HG03575 (cell line): Measurements from ENCODE around the gene ZNF217.
"Not testable (repeated sequence)": the region's sequence is repeated elsewhere in the genome, so short reads cannot be mapped to it uniquely, and the experiment has no call there.

Experiments used
- ATAC-seq: cut with Tn5 transposase; IDR thresholded peaks from one replicate; pipeline ENCODE4 v1.9.1; 2021; ENCODE audit not compliant: unreplicated experiment, insufficient number of reproducible peaks, low FRiP score; ENCODE audit errors: extremely low read depth

Gene ZNF217

DNA sequence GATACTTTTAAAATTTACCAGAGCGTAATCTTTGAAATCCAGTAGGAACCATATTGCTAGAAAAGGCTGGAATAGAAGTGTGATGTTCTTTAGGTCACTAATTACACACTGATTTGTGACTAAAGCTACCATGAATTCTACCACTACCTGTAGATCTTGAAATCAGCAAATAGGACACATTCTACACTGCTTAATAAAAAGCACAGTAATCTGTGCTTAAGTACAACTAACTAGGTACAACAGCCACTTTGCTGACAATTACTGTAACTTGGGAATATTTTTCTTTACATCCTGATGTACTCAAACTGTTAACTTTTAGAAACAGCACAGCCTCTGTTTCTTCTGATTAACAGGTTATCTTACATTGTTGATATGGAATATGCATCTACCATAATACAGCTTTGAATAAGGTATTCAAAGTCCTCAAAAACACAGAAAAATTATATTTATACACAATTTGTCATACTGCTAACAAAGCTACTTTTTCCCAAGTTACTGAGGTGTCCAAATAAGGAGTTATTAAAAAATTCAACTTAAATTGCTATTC is 6.4 kb downstream of the ZNF217 start:
- ATAC-seq = not testable (repeated sequence)

DNA sequence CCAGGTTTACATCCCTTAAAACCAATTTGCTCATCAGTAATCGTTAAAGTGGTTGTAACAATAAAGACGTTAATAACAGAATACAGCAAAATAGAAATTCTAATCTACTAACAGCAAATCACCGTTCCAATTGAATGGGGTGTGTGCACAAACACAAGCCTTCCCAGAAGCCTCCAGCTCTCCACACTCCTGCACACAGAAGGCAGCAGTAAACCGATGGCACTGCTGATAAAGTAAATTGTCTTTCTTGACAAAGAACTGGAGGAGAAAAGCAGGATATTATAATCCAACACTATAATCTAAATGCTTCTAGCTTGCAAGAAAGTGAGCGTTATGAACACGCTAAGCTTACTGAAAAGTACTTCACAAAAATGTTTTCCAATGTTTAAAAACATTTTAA is 7.0 kb downstream of the ZNF217 start:
- ATAC-seq = no peak

DNA sequence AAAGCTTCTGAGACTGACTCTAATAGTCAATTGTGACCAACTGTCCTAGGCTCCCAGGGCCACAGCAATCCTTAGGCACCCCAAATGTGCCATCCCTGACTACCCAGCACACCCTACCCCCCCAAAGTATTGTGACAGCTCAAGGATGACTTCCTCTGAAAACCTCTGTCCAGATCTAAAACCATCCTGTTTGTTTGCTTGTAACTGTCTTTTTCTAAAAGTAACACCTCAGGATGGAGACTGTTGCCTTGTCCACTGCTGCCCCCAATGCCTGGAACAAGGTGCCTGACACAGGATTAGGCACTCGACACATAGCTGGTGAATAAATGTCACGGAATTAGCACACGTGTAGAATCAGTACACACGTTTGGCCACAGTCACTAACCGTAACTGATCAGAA is 7.7 kb downstream of the ZNF217 start:
- ATAC-seq = not testable (repeated sequence)

DNA sequence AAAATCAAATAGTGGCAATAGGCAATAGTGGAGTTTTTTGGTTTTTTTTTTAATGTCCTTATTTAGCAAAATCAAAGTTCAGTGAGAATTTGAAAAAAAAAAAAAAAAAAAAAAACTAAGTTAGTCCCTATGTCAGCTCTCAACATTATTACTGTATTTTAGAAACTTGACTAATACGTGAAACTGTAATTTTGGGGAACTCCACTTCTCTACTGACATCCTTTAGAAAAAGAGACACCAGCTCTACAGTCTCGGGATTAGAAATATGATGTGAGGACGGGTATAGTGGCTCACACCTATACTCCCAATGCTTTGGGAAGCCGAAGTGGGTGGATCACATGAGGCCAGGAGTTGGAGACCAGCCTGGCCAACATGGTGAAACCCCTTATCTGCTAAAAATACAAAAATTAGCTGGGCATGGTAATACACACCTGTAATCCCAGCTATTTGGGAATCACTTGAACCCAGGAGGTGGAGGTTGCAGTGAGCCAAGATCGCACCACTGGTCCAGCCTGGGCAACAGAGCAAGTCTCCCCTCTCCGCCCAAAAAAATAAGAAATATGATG is 8.6 kb downstream of the ZNF217 start:
- not testable (repeated sequence) for ATAC-seq

DNA sequence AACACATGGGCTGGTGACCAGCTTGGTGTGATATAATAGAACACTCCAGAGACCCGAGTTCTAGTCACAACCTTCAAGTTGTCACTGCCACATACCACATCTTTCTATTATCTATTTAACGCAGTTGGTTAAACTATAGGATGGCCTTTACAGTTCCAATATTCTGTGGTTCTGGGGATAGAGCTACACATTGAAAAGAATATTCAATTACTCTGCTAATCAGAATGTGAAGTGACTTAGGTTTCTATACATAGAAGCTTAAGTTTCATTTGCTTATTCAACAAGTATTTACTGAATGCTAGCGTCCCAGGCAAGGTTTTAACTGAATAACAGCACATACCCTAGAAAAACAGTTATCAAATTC is 9.1 kb downstream of the ZNF217 start:
- not testable (repeated sequence) for ATAC-seq

DNA sequence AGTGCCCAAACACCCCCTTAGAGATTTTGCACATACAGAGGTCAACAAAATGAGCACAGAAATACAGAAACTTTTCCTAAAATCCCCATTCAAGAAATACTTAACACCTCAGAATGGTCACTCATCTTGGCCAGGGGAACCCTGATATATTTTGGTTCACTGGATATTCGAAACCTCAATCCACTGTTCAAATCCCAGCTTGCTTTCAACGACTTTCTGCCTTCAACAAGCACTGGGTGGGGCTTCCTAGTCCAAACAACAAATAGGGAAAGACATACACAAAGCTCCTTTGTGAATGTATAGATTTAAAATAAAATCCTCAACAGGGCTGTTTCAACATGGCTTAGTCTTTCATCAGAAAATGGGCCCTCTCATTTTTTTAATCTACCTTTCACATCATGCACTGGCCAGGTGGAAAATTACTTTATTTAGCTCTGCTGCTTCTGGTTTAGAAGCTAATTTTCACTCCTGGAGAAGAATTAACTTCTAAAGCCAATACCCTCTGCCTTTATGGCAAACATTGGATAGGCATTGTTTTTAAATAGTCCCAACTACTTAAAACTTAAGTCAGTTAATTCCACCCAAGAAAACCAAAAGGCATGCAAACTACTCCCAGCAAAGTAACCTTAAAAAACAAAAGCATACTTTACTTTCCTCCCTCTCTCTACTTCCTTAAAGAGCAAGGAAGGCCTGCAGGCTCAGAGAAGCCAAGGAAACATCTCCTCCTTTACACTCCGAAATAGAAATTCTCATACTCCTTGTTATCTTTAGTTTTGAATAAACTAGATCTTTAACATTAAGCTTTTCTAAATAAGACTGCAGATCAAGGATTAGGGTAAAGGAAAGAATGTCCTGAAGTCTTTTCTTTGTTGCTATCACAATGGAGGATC is 9.7 kb downstream of the ZNF217 start:
- not testable (repeated sequence) for ATAC-seq

DNA sequence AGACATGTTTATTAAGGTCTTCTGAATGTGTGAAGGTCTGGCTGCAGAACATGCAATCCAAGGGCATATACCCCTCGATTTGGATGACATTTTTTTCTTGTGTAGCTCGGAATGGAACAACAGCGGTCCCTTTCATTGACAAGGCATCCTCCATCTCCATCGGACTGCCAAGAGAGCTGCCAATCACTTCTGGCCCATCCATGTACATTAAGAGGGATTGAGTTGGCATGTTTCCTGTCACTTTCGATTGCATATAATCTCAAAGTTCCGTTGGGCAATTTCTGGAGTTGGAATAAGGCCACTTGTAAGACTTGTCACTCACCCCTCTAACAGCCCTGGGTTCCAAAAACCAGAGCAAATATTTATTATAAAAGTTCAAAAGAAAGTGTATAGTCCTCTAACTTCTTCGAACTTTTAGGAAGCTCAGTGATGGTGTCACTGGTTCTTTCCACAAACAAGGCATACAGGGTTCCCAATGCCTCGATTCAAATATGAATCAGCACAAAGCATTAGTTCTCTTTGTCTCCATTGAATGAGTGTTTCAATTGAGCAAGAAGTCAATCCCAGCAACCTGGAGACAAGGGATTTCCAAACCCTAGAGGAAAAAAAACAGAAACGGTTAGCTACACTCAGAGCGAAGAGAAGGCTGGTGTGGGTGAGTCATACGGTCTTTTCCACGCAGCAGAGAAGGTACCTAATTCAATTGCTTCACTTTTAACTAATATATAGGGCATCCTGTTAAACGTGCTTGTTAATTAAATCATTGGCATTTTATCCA is 10.9 kb downstream of the ZNF217 start:
- ATAC-seq = no peak

DNA sequence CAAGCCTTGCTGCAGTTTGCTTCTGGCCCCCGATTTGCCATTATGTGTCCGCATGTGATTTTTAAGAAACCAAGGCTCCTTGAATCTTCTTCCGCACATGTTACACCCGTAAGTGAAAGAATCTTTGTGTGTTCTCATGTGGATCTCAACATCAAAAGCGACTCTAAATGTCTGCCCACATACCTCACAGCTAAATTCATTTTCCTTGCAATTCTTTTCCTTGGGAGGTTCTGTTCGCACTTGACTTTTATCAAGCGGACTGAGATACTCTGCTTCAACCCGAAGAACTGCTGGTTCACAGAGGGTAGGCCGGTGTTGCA is 11.4 kb downstream of the ZNF217 start:
- no peak for ATAC-seq

DNA sequence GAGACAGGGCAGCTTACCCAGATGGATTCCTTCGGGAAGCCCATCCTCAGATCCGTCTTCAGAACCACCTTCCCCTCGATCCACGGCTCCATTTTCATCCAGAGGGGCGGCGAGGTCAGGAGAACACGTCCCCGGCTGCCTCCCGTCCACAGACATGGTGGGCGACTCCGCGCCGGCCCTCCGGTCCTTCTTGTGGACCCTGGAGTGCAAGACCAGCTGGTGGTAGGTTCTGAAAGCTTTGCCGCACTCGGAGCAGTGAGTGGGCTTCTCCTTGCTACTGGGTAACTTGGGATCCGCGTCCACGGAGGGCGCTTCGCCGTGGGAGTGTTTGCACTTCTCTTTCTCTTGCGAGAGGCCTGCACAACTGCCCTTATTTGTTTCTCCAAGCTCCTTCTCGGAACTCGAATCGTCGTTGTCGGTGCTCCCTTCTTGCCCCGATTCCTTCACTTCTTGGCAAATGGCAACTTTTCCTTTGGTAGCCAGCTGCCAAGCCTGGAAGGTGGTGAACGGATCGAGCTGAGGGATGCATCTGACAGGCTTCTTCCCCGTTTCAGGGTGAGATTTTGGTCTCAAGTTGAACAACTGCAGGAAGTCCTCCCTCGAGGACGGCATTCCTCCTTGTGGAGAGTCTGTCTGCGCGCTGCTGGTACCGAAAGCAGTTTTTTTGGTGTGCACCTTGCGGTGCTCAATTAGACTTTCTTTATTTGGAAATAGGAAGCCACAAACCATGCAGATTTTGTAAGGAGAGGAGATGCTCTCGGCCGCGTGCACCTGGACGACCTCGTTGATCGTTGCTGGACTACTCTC is 12.0 kb downstream of the ZNF217 start:
- ATAC-seq = no peak

DNA sequence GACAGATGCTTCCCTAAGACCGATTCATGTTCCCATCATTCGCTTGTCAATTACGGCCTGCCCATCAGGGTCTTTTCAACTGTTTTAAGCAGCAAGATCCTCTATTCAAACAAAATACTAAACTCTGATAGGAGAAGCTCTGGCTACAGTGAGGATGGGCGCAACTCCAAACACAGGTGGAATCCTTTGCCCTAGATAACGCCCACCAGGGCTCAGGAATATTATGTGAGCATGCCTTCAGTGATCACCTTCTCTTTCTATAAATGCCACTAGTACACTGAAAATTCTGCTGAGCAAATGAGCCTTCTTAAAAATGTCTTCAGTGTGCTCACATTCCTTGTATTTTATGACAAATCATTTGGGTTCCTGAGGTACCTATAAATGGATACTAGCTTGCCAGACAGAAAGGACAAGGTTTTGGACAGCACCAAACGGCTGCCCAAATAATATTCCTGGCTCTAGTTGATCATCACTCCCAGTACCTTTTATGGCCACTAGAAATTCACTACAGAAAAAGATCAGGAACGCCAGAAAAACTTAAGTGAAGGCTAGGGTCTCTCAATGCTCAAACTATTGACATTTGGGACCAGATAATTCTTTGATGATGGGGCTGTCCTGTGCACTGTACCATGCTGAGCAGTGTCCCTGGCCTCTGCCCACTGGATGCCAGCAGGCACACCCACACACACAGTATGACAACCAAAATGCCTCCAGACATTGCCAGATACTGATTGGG is 13.1 kb downstream of the ZNF217 start:
- no peak for ATAC-seq

DNA sequence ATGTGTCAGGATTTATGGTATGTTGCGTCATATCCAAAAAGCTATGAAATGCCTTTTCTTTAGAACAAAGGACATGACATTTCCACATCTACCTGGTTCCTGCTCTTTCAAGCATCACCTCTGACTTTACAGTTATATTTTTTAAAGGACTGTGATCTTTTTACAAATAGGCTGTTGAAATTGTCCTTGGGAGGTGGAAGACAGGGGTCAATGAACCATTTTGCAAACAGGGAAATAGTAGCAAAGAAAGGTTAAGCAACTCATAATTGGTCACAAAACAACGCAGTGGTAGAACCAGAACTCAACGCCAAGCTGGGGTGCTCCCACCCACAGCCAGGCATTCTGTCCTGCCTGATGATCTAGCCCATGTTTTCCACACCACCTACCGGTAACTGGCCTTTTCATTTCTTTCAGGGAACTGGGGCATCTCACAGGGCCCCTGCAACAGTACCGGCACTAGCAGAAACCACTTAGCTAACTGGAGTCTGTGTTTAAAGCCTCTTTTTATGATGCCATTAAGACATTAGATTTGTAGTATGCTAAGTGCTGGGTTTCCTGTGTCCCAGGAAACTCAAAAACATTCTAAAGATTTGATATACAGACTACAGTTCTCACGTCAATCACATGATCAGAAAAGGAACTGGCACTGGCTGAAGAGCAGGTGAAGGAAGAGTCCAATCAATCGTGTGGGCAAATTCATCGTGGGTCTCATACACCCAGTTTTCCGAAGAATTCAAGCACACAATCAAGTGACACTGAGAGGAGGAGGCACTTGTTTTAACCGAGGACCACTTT is 13.9 kb downstream of the ZNF217 start:
- no peak for ATAC-seq

DNA sequence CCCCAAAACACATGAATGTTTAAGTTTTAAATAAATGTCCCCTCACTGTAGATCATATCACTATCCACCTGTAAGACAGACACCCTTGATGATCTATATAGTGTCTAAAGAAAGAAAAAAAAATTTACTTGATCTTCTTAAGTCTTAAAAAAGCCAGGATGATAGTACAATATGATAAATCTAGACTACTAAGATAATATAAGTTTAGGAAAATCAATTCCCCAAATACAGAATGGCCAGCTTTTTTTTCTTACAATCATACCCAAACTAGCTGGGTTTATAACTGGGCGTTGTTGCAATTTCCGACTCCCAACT is 14.4 kb downstream of the ZNF217 start:
- no peak for ATAC-seq

DNA sequence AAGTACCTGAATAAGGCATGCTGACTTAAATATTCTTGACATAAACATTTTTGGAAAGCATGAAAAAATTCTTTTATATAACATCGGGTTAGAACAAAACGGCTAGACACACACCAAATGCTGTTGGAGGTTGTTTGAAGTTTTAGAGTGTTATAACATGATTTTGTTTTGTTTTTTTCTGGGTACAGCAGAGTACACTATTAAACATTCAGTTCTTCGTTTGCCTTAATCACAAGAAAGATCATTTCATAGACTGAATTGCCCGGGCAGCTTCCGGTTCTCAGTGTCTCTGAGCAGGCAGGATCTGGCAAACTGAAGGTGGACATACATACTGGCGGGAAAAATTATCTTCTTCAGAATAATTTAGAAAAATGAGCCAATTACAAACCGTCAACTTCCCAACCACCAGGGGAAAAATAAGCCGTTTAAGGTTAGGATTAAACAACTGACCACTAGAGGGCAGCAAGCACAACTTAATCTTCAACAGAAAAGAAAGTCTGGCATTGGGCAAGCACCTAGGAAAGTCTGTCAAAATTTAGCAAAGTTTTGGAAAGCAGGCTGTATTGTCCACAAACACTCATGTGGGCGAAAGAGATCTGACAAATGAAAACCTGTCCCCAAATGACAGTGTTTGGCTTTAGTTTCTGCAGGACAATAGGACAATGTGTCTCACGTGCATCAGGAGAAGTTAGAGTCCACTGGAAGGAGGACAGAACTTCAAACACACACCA is 15.0 kb downstream of the ZNF217 start:
- ATAC-seq = no peak

DNA sequence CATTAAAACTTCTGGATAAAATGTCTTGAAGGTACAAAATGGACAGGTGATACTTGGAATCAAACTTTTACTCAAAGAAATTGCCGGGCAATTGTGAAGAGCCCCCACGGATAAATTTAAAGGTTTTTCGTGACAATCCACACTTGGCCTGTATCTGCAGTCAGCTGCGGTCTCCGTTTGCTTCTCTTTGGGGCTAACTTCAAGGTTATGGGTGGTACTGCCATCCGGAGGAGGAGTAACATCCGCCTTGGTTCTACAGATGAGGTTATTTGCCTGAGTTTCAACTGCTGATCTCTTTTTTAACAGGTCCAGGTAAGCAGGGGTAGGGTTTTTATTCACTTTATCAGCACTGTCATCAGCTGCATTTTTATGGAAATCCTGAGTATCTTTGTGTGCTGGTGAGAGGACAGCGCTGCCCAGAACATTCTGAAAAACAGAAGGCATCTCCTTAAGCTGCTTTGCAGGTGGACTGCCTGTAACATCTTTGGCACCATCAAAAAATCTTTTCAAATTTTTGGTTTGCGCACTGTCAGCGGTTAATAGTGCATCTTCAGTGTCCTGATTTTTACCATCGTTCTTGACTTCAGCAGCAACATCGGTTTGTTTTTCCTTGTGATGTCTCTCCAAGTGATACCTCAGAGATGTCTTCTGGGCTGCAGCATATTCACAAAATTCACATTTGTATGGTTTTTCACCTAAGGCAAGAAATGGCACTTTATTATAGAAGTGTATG is 16.9 kb downstream of the ZNF217 start:
- no peak for ATAC-seq

DNA sequence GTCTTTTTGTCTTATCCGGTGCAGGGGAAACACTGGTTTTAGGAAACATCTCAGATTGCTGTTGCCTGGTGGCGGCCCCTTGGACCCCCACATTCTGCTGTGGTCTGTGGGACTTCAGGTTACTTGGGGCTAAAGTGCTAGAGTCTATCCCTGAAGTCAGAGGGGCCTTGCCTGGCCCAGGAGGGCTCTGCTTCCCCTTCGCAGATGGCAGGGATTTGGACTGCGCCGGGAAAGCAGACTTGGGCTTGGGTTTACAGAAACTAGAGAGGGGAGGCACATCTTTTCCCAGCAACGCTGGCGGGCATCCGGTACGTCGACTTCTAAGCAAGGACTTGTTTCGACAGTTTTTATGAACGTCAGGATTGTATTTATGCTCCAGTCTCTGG is 17.5 kb downstream of the ZNF217 start:
- no peak for ATAC-seq

DNA sequence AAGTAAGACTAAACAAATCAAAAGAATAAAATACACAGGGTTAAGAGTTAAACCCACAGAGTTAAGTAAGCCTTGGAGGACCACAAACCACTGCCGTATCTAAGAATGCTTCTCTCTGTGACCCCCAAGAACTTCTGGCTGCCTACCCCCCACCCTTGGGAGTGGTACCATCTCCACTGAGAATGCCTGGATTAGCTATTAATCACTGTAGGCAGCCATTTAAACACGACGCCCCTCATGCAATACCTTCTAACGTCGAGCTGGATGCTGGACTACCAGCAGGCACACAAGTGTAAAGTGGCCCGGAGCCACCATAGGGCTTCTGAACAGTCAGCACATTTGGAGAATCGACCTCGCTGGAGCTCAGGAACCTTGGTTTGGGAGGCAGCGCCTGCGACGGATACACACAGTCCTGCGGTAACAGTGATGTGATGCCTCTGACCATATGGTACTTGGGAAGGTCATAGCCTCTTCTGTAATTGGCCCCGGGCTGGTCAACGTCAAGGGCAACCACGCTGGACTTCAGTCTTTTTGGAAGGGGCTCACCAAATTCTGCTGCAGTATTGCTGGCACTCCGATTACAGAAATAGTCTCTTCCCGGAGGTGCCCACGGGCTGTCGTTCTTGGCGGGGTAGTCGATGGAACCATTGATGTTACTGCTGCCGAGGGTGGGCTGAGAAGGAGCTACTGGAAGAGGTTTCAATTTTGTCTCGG is 18.0 kb downstream of the ZNF217 start:
- no peak for ATAC-seq
